BLaER1 (cell line): ENCODE data around the gene SNX32.
"Not testable (repeated sequence)": the region's sequence is repeated elsewhere in the genome, so short reads cannot be mapped to it uniquely, and the experiment has no call there.

Experiments used
- H3K27ac ChIP-seq: shearing (Covaris generic); formaldehyde crosslinking; 2 replicates; pipeline ENCODE4 v1.8.1; 2022
- H3K27me3 ChIP-seq: shearing (Covaris generic); formaldehyde crosslinking; 2 replicates; pipeline ENCODE4 v1.8.1; 2022
- H3K36me3 ChIP-seq: shearing (Covaris generic); formaldehyde crosslinking; 2 replicates; pipeline ENCODE4 v1.8.1; 2022
- H3K4me1 ChIP-seq: shearing (Covaris generic); formaldehyde crosslinking; 2 replicates; pipeline ENCODE4 v1.8.1; 2022
- H3K4me2 ChIP-seq: shearing (Covaris generic); formaldehyde crosslinking; 2 replicates; pipeline ENCODE4 v1.8.1; 2022
- H3K4me3 ChIP-seq: shearing (Covaris generic); formaldehyde crosslinking; 2 replicates; pipeline ENCODE4 v1.8.1; 2022
- H3K9ac ChIP-seq: shearing (Covaris generic); formaldehyde crosslinking; 2 replicates; pipeline ENCODE4 v1.8.1; 2022
- H3K9me3 ChIP-seq: shearing (Covaris generic); formaldehyde crosslinking; 2 replicates; pipeline ENCODE4 v1.8.1; 2022
- H4K20me1 ChIP-seq: shearing (Covaris generic); formaldehyde crosslinking; 2 replicates; pipeline ENCODE4 v1.8.1; 2022
- Cebpa-rat ChIP-seq: shearing (Covaris generic); IDR thresholded peaks from 2 replicates; pipeline ENCODE4 v1.8.1; 2022

Gene SNX32

GRCh38 chr11:65826984-65827735 lies 6.6 kb upstream of the SNX32 start:
- Histone ChIP-seq H3K36me3 (no peaks in the 10 kb centered on the region), H4K20me1 (no peaks in the 10 kb centered on the region), H3K27me3 (no peaks in the 10 kb centered on the region), H3K4me3 (no peak overlapping the region), H3K4me2 (no peak overlapping the region), H3K9ac (no peak overlapping the region), H3K4me1 (peaks cover 22% of the 10 kb centered on the region), H3K9me3 (no peaks in the 10 kb centered on the region), H3K27ac (no peak overlapping the region)
- TF ChIP-seq Cebpa-rat: no peak

- Histone ChIP-seq H3K9me3 (no peaks in the 10 kb centered on the region), H3K9ac (no peak overlapping the region)
These were observed 4.3 kb upstream of the SNX32 start for GRCh38 chr11:65829459-65829858.

GRCh38 chr11:65832231-65832630 lies 1.5 kb upstream of the SNX32 start:
- H3K27ac ChIP-seq, H3K9ac ChIP-seq, H3K27me3 ChIP-seq, H3K4me3 ChIP-seq, H4K20me1 ChIP-seq, H3K36me3 ChIP-seq: not testable (repeated sequence)
- H3K4me1 ChIP-seq: peaks cover 33% of the 10 kb centered on the region
- peak overlapping the region; percentile 92 for H3K4me2 ChIP-seq
- peaks cover 11% of the 10 kb centered on the region for H3K9me3 ChIP-seq

More at GRCh38 chr11:65829459-65829858, 4.3 kb upstream of the SNX32 start:
- Histone ChIP-seq H3K4me2 (no peak overlapping the region; the same call in 1 of the 2 replicates), H4K20me1 (no peaks in the 10 kb centered on the region), H3K36me3 (no peaks in the 10 kb centered on the region), H3K4me3 (no peak overlapping the region), H3K4me1 (peaks cover 27% of the 10 kb centered on the region), H3K27ac (no peak overlapping the region), H3K27me3 (no peaks in the 10 kb centered on the region)
- no peak for TF ChIP-seq Cebpa-rat

GRCh38 chr11:65834202-65834601 lies 439 bp downstream of the SNX32 start:
- Histone ChIP-seq H3K27me3 (no peaks in the 10 kb centered on the region), H3K36me3 (0 out of 2 replicates have a peak, but pooled peaks cover 6% of the 10 kb centered on the region), H3K4me2 (peak overlapping the region; percentile 92), H3K9ac (peak overlapping the region; percentile 89), H3K4me3 (peak overlapping the region; percentile 76), H4K20me1 (no peaks in the 10 kb centered on the region), H3K4me1 (peaks cover 33% of the 10 kb centered on the region), H3K27ac (peak overlapping the region; percentile 95), H3K9me3 (peaks cover 15% of the 10 kb centered on the region)
- no peak for TF ChIP-seq Cebpa-rat

GRCh38 chr11:65842144-65842543 lies 8.4 kb downstream of the SNX32 start:
- no peak overlapping the region for H3K4me3 ChIP-seq
- H3K27ac ChIP-seq: no peak overlapping the region
- H4K20me1 ChIP-seq: no peaks in the 10 kb centered on the region
- H3K27me3 ChIP-seq: no peaks in the 10 kb centered on the region
- H3K9me3 ChIP-seq: peaks cover 5% of the 10 kb centered on the region; the same call in 1 of the 2 replicates
- H3K36me3 ChIP-seq: no peaks in the 10 kb centered on the region
- TF ChIP-seq Cebpa-rat: no peak
- H3K4me2 ChIP-seq: no peak overlapping the region
- no peaks in the 10 kb centered on the region for H3K4me1 ChIP-seq
- no peak overlapping the region for H3K9ac ChIP-seq

- Histone ChIP-seq H3K9ac (no peak overlapping the region), H3K4me2 (no peak overlapping the region), H3K9me3 (no peaks in the 10 kb centered on the region), H3K27ac (no peak overlapping the region), H4K20me1 (0 out of 2 replicates have a peak, but pooled peaks cover 8% of the 10 kb centered on the region), H3K4me3 (no peak overlapping the region), H3K36me3 (no peaks in the 10 kb centered on the region), H3K27me3 (no peaks in the 10 kb centered on the region), H3K4me1 (no peaks in the 10 kb centered on the region)
- no peak for TF ChIP-seq Cebpa-rat
These were observed 10.0 kb downstream of the SNX32 start for GRCh38 chr11:65843811-65844210.

GRCh38 chr11:65844231-65844872 lies 10.6 kb downstream of the SNX32 start:
- Histone ChIP-seq H3K4me3 (no peak overlapping the region), H4K20me1 (peaks cover 10% of the 10 kb centered on the region; the same call in 1 of the 2 replicates), H3K36me3 (no peaks in the 10 kb centered on the region), H3K27me3 (no peaks in the 10 kb centered on the region), H3K27ac (no peak overlapping the region), H3K9me3 (no peaks in the 10 kb centered on the region), H3K4me2 (no peak overlapping the region), H3K4me1 (no peaks in the 10 kb centered on the region), H3K9ac (no peak overlapping the region)
- TF ChIP-seq Cebpa-rat: no peak

GRCh38 chr11:65847746-65848145 lies 14.0 kb downstream of the SNX32 start:
- Histone ChIP-seq H3K27me3 (no peaks in the 10 kb centered on the region), H3K4me2 (no peak overlapping the region), H3K27ac (no peak overlapping the region), H3K9me3 (peaks cover 15% of the 10 kb centered on the region), H3K9ac (no peak overlapping the region), H3K4me3 (no peak overlapping the region), H3K36me3 (peaks cover 26% of the 10 kb centered on the region), H4K20me1 (peaks cover 44% of the 10 kb centered on the region), H3K4me1 (no peaks in the 10 kb centered on the region)
- no peak for TF ChIP-seq Cebpa-rat

GRCh38 chr11:65848693-65849092 lies 14.9 kb downstream of the SNX32 start:
- not testable (repeated sequence) for H3K4me1 ChIP-seq, H3K9ac ChIP-seq, H3K4me3 ChIP-seq, H3K27me3 ChIP-seq, H3K27ac ChIP-seq, H3K4me2 ChIP-seq
- Histone ChIP-seq H4K20me1 (peaks cover 53% of the 10 kb centered on the region), H3K9me3 (peaks cover 15% of the 10 kb centered on the region), H3K36me3 (peaks cover 35% of the 10 kb centered on the region)

- H3K36me3 ChIP-seq: peaks cover 42% of the 10 kb centered on the region
- H4K20me1 ChIP-seq: peaks cover 60% of the 10 kb centered on the region
- TF ChIP-seq Cebpa-rat: no peak
- no peak overlapping the region for H3K27ac ChIP-seq
- no peak overlapping the region for H3K4me2 ChIP-seq
- no peaks in the 10 kb centered on the region for H3K27me3 ChIP-seq
- H3K9me3 ChIP-seq: peaks cover 15% of the 10 kb centered on the region
- H3K4me3 ChIP-seq: no peak overlapping the region
- H3K9ac ChIP-seq: no peak overlapping the region
- H3K4me1 ChIP-seq: no peaks in the 10 kb centered on the region
These were observed 15.6 kb downstream of the SNX32 start for GRCh38 chr11:65849366-65849765.
